COLO829 (cell line): ENCODE measurements around the gene NLRP6.
"Not testable (repeated sequence)": the region's sequence is repeated elsewhere in the genome, so short reads cannot be mapped to it uniquely, and the experiment has no call there.

ENCODE experiments used
- DNase-seq: peaks from one replicate; pipeline ENCODE4 v3.0.0; 2012; ENCODE audit warnings: low spot score

NLRP6 gene

GRCh38 chr11:325796-326591, 47.8 kb downstream of the NLRP6 start:
- DNase-seq = no peak

GRCh38 chr11:326592-326841, 48.3 kb downstream of the NLRP6 start:
- DNase-seq = no peak

- DNase-seq = no peak
Observed at GRCh38 chr11:326842-327580, 48.8 kb downstream of the NLRP6 start.

- no peak for DNase-seq
Observed at GRCh38 chr11:327581-327923, 49.3 kb downstream of the NLRP6 start.

DNA sequence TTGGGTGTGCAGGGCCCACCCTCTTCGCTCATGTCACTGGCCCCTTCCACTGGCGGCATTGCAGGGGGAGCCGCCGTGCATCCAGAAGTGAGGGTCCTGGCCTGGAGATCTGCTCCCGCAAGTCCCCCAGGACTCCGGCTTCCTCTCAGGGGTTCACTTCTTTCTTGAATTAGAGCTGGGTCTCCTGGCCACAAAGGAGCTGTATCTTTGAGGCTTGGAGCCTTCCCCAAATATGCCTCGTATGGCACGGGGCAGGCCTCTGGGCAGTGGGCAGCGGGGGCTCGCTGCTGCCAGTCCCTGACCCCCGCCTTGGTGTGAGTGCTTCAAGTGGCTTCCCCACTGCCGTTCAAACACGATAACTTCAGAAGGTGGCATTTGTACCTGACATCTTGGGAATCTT, 49.8 kb downstream of the NLRP6 start:
- DNase-seq = no peak

DNA sequence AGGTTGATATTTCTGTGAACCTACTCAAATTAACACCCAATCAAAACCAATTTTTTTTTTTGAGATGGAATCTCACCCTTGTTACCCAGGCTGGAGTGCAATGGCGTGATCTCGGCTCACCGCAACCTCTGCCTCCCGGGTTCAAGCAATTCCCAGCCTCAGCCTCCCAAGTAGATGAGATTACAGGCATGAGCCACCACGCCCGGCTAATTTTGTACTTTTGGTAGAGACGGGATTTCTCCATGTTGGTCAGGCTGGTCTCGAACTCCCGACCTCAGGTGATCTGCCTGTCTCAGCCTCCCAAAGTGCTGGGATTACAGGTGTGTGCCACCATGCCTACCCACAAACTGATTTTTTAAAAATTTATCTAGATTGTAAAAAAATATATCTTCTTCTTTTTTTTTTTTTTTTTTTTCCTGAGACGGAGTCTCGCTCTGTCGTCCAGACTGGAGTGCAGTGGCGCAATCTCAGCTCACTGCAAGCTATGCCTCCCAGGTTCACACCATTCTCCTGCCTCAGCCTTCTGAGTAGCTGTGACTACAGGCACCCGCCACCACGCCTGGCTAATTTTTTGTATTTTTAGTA, 50.4 kb downstream of the NLRP6 start:
- DNase-seq = not testable (repeated sequence)

DNA sequence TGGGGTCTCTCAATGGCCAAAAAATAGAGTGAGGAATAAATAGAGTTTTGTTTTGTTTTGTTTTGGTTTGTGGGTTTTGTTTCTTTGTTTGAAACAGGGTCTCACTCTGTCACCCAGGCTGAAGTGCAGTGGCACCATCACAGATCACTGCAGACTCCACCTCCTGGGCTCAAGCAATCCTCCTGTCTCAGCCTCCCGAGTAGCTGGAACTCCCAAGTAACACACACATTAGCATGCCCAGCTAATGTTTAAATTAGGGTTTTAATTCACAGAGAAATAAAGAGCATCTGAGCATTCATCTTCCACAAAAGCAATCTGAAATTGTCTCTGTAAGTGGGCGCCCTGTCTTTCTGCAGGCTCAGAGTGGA, 51.7 kb downstream of the NLRP6 start:
- DNase-seq = no peak

DNA sequence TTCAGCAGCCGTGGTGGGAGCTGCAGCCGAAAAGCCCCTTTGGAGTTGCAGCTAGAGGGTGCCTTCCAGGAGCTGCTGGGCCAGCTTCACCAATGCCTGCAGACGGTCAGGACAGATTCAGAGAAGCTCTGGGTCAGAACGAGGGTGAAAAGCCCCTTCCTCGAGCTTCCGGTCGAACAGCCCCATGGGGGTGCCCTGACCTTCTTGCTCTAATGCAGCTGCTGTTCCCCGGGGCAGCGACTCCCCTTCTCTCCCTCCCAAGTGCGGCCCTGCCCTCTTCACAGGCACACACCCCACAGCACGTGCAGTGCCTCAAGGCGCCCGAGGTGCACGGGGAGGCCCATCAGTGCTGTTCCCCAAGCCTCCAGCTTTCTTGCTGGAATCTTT, 52.1 kb downstream of the NLRP6 start:
- no peak for DNase-seq

DNA sequence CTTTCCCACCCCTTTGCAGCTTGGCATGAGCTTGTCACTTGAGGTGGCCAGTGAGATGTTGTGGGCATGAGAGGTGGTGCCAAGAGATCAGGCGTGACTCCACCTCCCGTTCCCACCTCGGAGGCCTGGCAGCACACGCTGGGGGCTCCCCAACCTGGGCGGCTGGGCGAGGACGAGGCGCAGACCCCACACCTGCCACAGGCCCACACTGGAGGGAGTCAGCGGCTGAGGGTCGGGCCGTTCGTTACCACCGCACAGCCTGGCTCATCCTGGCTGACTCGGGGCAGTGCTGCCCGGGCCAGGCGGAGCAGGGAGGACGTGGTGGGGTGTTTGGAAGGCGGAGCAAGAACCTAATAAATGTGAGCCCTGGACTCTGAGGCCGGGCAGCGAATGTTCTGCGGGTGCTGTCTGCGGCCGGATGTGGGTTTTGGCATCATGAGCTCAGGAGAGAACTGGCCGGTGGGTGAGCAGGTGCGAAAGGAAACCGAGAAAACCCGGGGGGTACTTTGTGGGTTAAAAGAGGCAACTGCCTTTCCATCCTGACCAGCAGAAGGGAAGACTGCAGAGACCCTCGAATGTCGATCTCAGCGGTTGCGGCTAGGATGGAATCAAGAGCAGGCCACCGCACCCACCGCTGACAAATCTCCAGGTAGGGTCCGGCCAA, 52.6 kb downstream of the NLRP6 start:
- no peak for DNase-seq

DNA sequence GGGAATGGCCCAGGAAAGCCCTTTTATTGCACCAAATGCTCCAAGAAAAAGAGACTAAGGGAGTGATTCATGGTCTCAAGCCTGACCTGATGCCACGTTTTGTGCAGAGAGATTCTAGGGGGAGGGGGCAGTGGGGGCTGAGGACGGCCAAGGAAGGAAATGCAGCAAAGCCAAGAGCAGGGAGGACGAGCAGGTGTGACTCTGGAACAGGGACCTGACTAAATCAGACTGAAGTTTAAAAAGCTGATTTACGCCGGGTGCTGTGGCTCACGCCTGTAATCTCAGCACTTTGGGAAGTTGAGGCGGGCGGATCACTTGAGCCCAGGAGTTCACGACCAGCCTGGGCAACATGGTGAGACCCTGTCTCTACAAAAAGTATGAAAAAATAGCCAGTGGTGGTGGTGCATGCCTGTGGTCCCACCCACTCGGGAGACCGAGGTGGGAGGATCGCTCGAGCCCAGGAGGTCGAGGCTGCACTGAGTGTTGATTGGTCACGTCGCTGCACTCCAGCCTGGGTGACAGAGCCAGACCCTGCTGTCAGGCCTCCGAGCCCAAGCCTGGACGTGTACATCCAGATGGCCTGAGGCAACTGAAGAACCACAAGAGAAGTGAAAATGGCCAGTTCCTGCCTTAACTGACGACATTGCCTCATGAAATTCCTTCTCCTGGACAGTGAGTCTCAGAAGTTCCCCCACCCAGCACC, 53.3 kb downstream of the NLRP6 start:
- DNase-seq = no peak

DNA sequence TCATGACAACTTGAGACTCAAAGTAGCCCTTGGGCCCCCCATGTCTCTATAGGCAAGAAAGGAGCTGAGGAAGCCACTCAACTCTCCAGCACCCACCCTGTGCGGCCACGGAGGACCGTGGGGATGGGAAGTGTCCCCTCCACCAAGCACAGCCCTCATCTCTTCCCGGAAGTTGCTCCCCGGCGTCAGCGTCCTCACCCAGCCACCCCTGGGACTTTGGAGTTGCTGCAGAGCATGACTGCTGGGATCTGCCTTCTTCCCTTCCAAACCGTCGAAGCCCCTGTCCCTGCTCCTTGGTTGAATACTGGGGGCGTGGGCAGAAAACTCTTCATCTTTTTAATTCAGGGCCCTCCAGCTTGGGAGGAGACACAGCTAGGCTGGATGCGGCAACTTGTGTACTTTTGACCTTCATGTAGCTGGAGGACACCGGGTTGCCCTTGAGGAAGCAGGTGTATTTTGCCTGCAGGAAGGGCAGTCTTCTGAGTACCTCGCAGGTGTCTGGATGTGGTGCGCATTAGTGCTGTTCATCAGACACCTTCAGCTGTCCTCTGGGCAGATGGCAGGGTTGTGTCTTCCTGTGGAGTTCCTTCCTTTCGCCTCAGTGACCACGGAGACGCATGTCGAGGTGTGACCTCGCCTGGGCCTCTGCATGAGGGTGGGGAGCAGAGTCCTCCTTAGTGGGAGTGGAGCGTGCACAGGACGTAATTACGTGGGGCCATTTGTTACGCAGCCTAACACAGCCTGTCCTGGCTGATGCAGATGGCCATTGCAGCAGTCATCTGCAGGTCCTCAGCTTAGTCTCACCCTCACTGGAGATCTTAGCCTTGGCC, 54.7 kb downstream of the NLRP6 start:
- DNase-seq = no peak

GRCh38 chr11:333616-334263, 55.5 kb downstream of the NLRP6 start:
- not testable (repeated sequence) for DNase-seq

- no peak for DNase-seq
Observed at GRCh38 chr11:334264-334994, 56.2 kb downstream of the NLRP6 start.
